GM12878 (cell line): Measurements from ENCODE around the gene MPRIP. TPM values are rescaled to one million over a fixed set of nuclear protein-coding genes. Genes with fewer than 3 reads are reported as not detected.

Experiments
- ATAC-seq: fragments of 200-7000 bp; cut with Tn5 transposase; 3 replicates; pipeline ENCODE4 v1.9.1; 2020; ENCODE audit warnings: mild to moderate bottlenecking, moderate library complexity
- BruUV-seq: library from RNA; stranded (reverse); fragments of 400-500 nt; replicated peaks from 2 replicates; lab custom pipeline; 2021; lab: Mats Ljungman, UMichigan
- CTCF ChIA-PET: fragments of 300-600 bp; sonication (Branson Sonifier 250); formaldehyde crosslinking; extraction: SDS; loops from one replicate; lab custom pipeline; 2021; ENCODE audit warnings: inconsistent platforms; lab: Yijun Ruan, JAX
- POLR2A ChIA-PET: fragments of 350-600 bp; formaldehyde crosslinking; extraction: SDS; loops from one replicate; lab custom pipeline; 2021; ENCODE audit warnings: inconsistent platforms; lab: Charles Lee
- RAD21 ChIA-PET: fragments of 300-600 bp; sonication (Branson Sonifier 250); formaldehyde crosslinking; loops from one replicate; lab custom pipeline; 2023; ENCODE audit warnings: antibody characterized with exemption; ENCODE audit not compliant: unreplicated experiment; lab: Charles Lee
- SMC1A ChIA-PET: fragments of 300-600 bp; sonication (Branson Sonifier 250); formaldehyde crosslinking; loops from one replicate; lab custom pipeline; 2023; ENCODE audit not compliant: unreplicated experiment, uncharacterized antibody; lab: Charles Lee
- DNase-seq: peaks from one replicate; pipeline ENCODE4 v3.0.0-alpha.2; 2011; ENCODE audit warnings: low read depth, low spot score
- FAIRE-seq: peaks from 3 replicates; lab custom pipeline; 2011; peaks lifted over from hg19 to GRCh38; lab: Jason Lieb, UNC
- H2AFZ ChIP-seq: 2 replicates; pipeline ENCODE4 v1.6.0; 2011; ENCODE audit warnings: low read depth, low read length, control low read depth; ENCODE audit not compliant: control insufficient read depth
- H3K27ac ChIP-seq: 2 replicates; pipeline ENCODE4 v1.5.1; 2011; ENCODE audit warnings: control low read depth; ENCODE audit not compliant: control insufficient read depth, insufficient read depth
- H3K27me3 ChIP-seq, 2 experiments: replicated peaks in 1 of 2; 2 replicates each; pipeline versions ENCODE4 v1.6.0 to v1.6.1; 2011; ENCODE audit warnings: low read length in 1 of 2; ENCODE audit not compliant: control insufficient read depth in 2 of 2, insufficient read depth in 2 of 2
- H3K36me3 ChIP-seq, 2 experiments: 2 replicates each; pipeline ENCODE4 v1.5.1; 2011; ENCODE audit warnings: low read length in 1 of 2; ENCODE audit not compliant: control insufficient read depth in 2 of 2, insufficient read depth in 2 of 2
- H3K4me1 ChIP-seq: 2 replicates; pipeline ENCODE4 v1.6.1; 2011; ENCODE audit warnings: mild to moderate bottlenecking, low read length, moderate library complexity, mixed read lengths; ENCODE audit not compliant: control insufficient read depth, insufficient read depth
- H3K4me2 ChIP-seq: 2 replicates; pipeline ENCODE4 v1.6.0; 2011; ENCODE audit warnings: control low read depth; ENCODE audit not compliant: control insufficient read depth, insufficient read depth
- H3K4me3 ChIP-seq: fragments of 200-600 bp; sonication (generic); 2 replicates; pipeline ENCODE4 v1.5.1; 2016
- H3K79me2 ChIP-seq: 2 replicates; pipeline ENCODE4 v1.6.0; 2011; ENCODE audit warnings: low read length; ENCODE audit not compliant: control insufficient read depth, insufficient read depth
- H3K9ac ChIP-seq: 2 replicates; pipeline ENCODE4 v1.8.0; 2011; ENCODE audit warnings: low read length, control low read depth, mixed read lengths; ENCODE audit not compliant: control insufficient read depth, insufficient read depth
- H3K9me3 ChIP-seq: replicated peaks from 3 replicates; pipeline ENCODE4 v1.5.1; 2011; ENCODE audit warnings: mild to moderate bottlenecking, low read length; ENCODE audit not compliant: control insufficient read depth, insufficient read depth
- H4K20me1 ChIP-seq: 2 replicates; pipeline ENCODE4 v1.6.0; 2011; ENCODE audit not compliant: control insufficient read depth, insufficient read depth
- CTCF ChIP-seq, 3 experiments: IDR thresholded peaks in 2 of 3; conservative IDR thresholded peaks in 1 of 3; 2 replicates each; pipeline ENCODE4 v1.5.1; 2011; ENCODE audit warnings: low read depth in 3 of 3, low read length in 3 of 3, mild to moderate bottlenecking in 3 of 3, control low read depth in 2 of 3, moderate library complexity in 2 of 3, inconsistent platforms in 1 of 3, mixed read lengths in 1 of 3; ENCODE audit not compliant: control insufficient read depth in 2 of 3, insufficient read depth in 1 of 3; ENCODE audit errors: extremely low read depth in 1 of 3
- FOXK2 ChIP-seq: fragments of 450-650 bp; IDR thresholded peaks from 2 replicates; pipeline ENCODE4 v1.6.1; 2017; ENCODE audit warnings: mild to moderate bottlenecking, moderate library complexity
- IKZF1 ChIP-seq: fragments of 450-650 bp; conservative IDR thresholded peaks from 2 replicates; pipeline ENCODE4 v1.6.1; 2017; ENCODE audit warnings: antibody characterized with exemption, mild to moderate bottlenecking
- MYB ChIP-seq: fragments of 150-350 bp; IDR thresholded peaks from 2 replicates; pipeline ENCODE4 v1.6.1; 2014; ENCODE audit warnings: mild to moderate bottlenecking, low read depth, low read length, borderline replicate concordance
- NFXL1 ChIP-seq: fragments of 450-650 bp; IDR thresholded peaks from 2 replicates; pipeline ENCODE4 v1.6.1; 2017; ENCODE audit warnings: antibody characterized with exemption, mild to moderate bottlenecking, borderline replicate concordance
- POU2F2 ChIP-seq: IDR thresholded peaks from 3 replicates; pipeline ENCODE4 v1.6.1; 2011; ENCODE audit warnings: low read depth, mild to moderate bottlenecking, low read length, borderline replicate concordance
- WGBS: methylation state at CpG from one replicate; pipeline ENCODE4 v1.1.6; 2016; ENCODE audit warnings: low lambda C conversion rate; ENCODE audit not compliant: insufficient replicate concordance, insufficient coverage; ENCODE audit errors: missing lambda C conversion rate; 5-methylcytosine and 5-hydroxymethylcytosine counted together
- in situ Hi-C: fragments of 300-500 bp; cut with MboI; formaldehyde crosslinking; loops from 9 replicates; pipeline ENCODE4 v1.14.3; 2018; ENCODE audit warnings: mixed read lengths
- intact Hi-C: fragments of 100-400 bp; cut with micrococcal nuclease; formaldehyde crosslinking; loops from one replicate; pipeline ENCODE4 v1.14.2; 2022; ENCODE audit not compliant: unreplicated experiment
- polyA plus RNA-seq, 11 experiments: library from polyadenylated mRNA; depleted of rRNA in 4 of 11; unstranded in 6 of 11; stranded (reverse) in 5 of 11; fragments of >200 nt; fragmentation: Nextera tagmentation in 4 of 11; fragmentation: Illumina TruSeq in 1 of 11; extraction: Ambion mirVana in 4 of 11; extraction: Trizol in 1 of 11; gene quantifications; 1 replicate in 1 of 11; 2 replicates in 10 of 11; pipeline versions ENCODE4 v1.2.1 to v1.2.3, GENCODE V29; 2011 to 2016; ENCODE audit warnings: inconsistent platforms in 2 of 11, missing spikeins in 2 of 11, low read depth in 1 of 11
- total RNA-seq, 4 experiments: library from RNA; depleted of rRNA in 3 of 4; stranded (reverse); fragments of >200 nt in 3 of 4; fragmentation: Illumina TruSeq in 1 of 4; extraction: Trizol in 1 of 4; gene quantifications; 2 replicates each; pipeline versions ENCODE4 v1.2.1 to v1.2.3, GENCODE V29; 2013 to 2021

The MPRIP gene
- total and polyA plus RNA-seq, 10 of the 15 experiments (the other 5 are each of a cell fraction or from before 2014, with no cell fraction given), result 16.5 to 168 (median 71.7) TPM

- no TSS peak for BruUV-seq
- intact Hi-C loops, result no loop called here
- no peaks in the 10 kb centered on the region for H3K27me3 ChIP-seq
- DNase-seq (no peak), ATAC-seq (no peak)
- ChIA-PET RAD21 (interaction anchor here (1.1 kb wide), 1 partner anchor 41 kb away, joined by 4 read pairs; no protein-coding TSS in a partner anchor), POLR2A (no interaction called here)
- WGBS, result 98% methylated on average over 14 of the region's 17 CpGs
- no peaks in the 10 kb centered on the region for H4K20me1 ChIP-seq
- H3K9ac ChIP-seq, result no peak overlapping the region
- no peaks in the 10 kb centered on the region for H3K9me3 ChIP-seq
- H3K4me3 ChIP-seq, result no peak overlapping the region
- no peak for TF ChIP-seq POU2F2
- TF ChIP-seq IKZF1, result no peak
- TF ChIP-seq FOXK2, result no peak
- TF ChIP-seq CTCF (IDR thresholded peaks at IDR 0.05 in 2 of 3, conservative IDR thresholded peaks at IDR 0.05 in 1 of 3; ENCODE audit: control insufficient read depth in 2 of 3, extremely low read depth in 1 of 3, insufficient read depth in 1 of 3, low read depth in 3 of 3, low read length in 3 of 3), result no peak
- no peak for TF ChIP-seq NFXL1
- no peak for TF ChIP-seq MYB
- TF ChIP-seq, all 136 proteins: peak for 0
- no peaks in the 10 kb centered on the region for H3K4me1 ChIP-seq
- no peak overlapping the region for H3K27ac ChIP-seq
- H2AFZ ChIP-seq, result no peak overlapping the region
- ChIA-PET SMC1A (interaction anchor here (0.6 to 1.1 kb wide), 2 partner anchors 13 to 162 kb away, joined by 3 to 4 read pairs; no protein-coding TSS in a partner anchor), CTCF (no interaction called here)
- H3K79me2 ChIP-seq, result no peaks in the 10 kb centered on the region
- no peak overlapping the region for H3K4me2 ChIP-seq
- FAIRE-seq, result no peak
- in situ Hi-C loops, result no loop called here
- H3K36me3 ChIP-seq, result peaks cover 13 to 29% of the 10 kb centered on the region in 2 experiments; a peak in 3 of 4 replicates
Observed at GRCh38 chr17:17164676-17165075, 122.4 kb downstream of the MPRIP start.
